Kidney epithelial cell (primary cell): ENCODE results near the gene NCF2. TPM values are rescaled to one million over a fixed set of nuclear protein-coding genes. Genes with fewer than 3 reads are reported as not detected.
"Not testable (repeated sequence)": the region's sequence is repeated elsewhere in the genome, so short reads cannot be mapped to it uniquely, and the experiment has no call there.

Experiments
- DNase-seq: peaks from one replicate; pipeline ENCODE4 v3.0.0-alpha.2; 2010; ENCODE audit warnings: low read depth
- H3K27me3 ChIP-seq: 2 replicates; pipeline ENCODE4 v1.6.0; 2011; ENCODE audit warnings: low read length; ENCODE audit not compliant: control insufficient read depth, insufficient read depth
- H3K36me3 ChIP-seq: 2 replicates; pipeline ENCODE4 v1.5.1; 2011; ENCODE audit warnings: low read length; ENCODE audit not compliant: control insufficient read depth, insufficient read depth
- H3K4me3 ChIP-seq: 2 replicates; pipeline ENCODE4 v1.5.1; 2011; ENCODE audit warnings: low read depth, mild to moderate bottlenecking, control low read depth, low read length
- CTCF ChIP-seq: IDR thresholded peaks from 2 replicates; pipeline ENCODE4 v1.5.1; 2011; ENCODE audit warnings: mild to moderate bottlenecking, moderate library complexity, low read length, control low read depth, inconsistent platforms; ENCODE audit not compliant: insufficient read depth, poor library complexity, severe bottlenecking
- total RNA-seq: library from RNA; depleted of rRNA; stranded (reverse); fragments of >200 nt; gene quantifications from 2 replicates; pipeline ENCODE4 v1.2.3, GENCODE V29; 2015

The NCF2 gene
- total RNA-seq, 1 donor from 2014 or later = 62.5 TPM

GRCh38 chr1:183630748-183631147 is 40.5 kb upstream of the NCF2 start:
- no peak for DNase-seq
- TF ChIP-seq CTCF = no peak
- Histone ChIP-seq H3K36me3 (no peaks in the 10 kb centered on the region), H3K27me3 (no peaks in the 10 kb centered on the region), H3K4me3 (no peak overlapping the region)

GRCh38 chr1:183628537-183628936 is 38.3 kb upstream of the NCF2 start:
- TF ChIP-seq CTCF = no peak
- DNase-seq = no peak
- Histone ChIP-seq H3K4me3 (no peak overlapping the region), H3K27me3 (no peaks in the 10 kb centered on the region), H3K36me3 (no peaks in the 10 kb centered on the region)

- H3K27me3 ChIP-seq, H3K36me3 ChIP-seq, H3K4me3 ChIP-seq, DNase-seq: not testable (repeated sequence)
Observed at GRCh38 chr1:183626236-183626635, 36.0 kb upstream of the NCF2 start.

- H3K4me3 ChIP-seq = no peak overlapping the region
- H3K36me3 ChIP-seq = no peaks in the 10 kb centered on the region
- peak; percentile 73 for TF ChIP-seq CTCF
- H3K27me3 ChIP-seq = no peaks in the 10 kb centered on the region
- DNase-seq = peak; percentile 45
Observed at GRCh38 chr1:183622884-183623785, 32.9 kb upstream of the NCF2 start.

DNA sequence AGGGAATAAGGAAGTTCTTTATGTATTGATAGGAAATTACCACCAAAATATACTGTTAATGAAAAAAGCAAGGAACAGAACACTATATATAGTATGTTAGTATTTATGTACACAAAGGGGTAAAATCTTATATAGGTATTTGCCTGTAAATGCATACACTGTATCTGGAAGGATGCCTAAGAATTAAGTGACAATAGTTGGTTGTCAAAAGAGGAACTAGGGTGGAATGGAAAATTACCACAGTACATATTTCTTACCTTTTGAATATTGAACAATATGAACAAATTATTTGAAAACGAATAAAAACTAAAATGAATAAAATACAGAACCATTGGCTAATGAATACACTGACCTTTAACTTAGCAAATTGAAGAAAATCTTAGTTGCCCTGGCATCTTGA is 31.8 kb upstream of the NCF2 start:
- no peak for TF ChIP-seq CTCF
- no peaks in the 10 kb centered on the region for H3K27me3 ChIP-seq

GRCh38 chr1:183620311-183620710 is 30.1 kb upstream of the NCF2 start:
- no peak for DNase-seq
- H3K4me3 ChIP-seq = no peak overlapping the region
- H3K27me3 ChIP-seq = no peaks in the 10 kb centered on the region
- no peaks in the 10 kb centered on the region for H3K36me3 ChIP-seq
- TF ChIP-seq CTCF = no peak

More for the DNA sequence above, 31.8 kb upstream of the NCF2 start:
- H3K4me3 ChIP-seq = no peak overlapping the region
- no peaks in the 10 kb centered on the region for H3K36me3 ChIP-seq
- no peak for DNase-seq
